ENCODE data around the gene MAP4K2.
A peak's percentile ranks its signal among the peaks of the same experiment; 100 is the strongest.

GRCh38 chr11:64844330-64845128, 41.5 kb upstream of the MAP4K2 start, which contains the start of gene CDC42BPG:
- TF ChIP-seq CTCF (IDR thresholded peaks at IDR 0.05 in 4 of 5, conservative IDR thresholded peaks at IDR 0.05 in 1 of 5): peak; percentile 14 to 61 (median 54)
- no peak for TF ChIP-seq POLR2A (IDR thresholded peaks at IDR 0.05)
